ENCODE results near the gene NPFF. TPM values are rescaled to one million over a fixed set of nuclear protein-coding genes. Genes with fewer than 3 reads are reported as not detected.

The NPFF gene
- total and polyA plus RNA-seq, 8 donors = 0.65 to 1.1 (median 0.94) TPM; not detected in 3

- peaks cover 14 to 46% of the 10 kb centered on the region in 2 donors for H3K4me1 ChIP-seq
- H3K36me3 ChIP-seq = peaks cover 0 to 36% of the 10 kb centered on the region in 2 donors
- no peak for ATAC-seq
- TF ChIP-seq, protein P1, sequence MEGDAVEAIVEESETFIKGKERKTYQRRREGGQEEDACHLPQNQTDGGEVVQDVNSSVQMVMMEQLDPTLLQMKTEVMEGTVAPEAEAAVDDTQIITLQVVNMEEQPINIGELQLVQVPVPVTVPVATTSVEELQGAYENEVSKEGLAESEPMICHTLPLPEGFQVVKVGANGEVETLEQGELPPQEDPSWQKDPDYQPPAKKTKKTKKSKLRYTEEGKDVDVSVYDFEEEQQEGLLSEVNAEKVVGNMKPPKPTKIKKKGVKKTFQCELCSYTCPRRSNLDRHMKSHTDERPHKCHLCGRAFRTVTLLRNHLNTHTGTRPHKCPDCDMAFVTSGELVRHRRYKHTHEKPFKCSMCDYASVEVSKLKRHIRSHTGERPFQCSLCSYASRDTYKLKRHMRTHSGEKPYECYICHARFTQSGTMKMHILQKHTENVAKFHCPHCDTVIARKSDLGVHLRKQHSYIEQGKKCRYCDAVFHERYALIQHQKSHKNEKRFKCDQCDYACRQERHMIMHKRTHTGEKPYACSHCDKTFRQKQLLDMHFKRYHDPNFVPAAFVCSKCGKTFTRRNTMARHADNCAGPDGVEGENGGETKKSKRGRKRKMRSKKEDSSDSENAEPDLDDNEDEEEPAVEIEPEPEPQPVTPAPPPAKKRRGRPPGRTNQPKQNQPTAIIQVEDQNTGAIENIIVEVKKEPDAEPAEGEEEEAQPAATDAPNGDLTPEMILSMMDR (IDR thresholded peaks at IDR 0.05) = no peak
- peak overlapping the region in 1 of 2 donors; percentile 77 for H3K4me3 ChIP-seq
- peak overlapping the region; percentile 98 for H3K27ac ChIP-seq
- no peaks in the 10 kb centered on the region for H3K9me3 ChIP-seq
- DNase-seq = no peak
- intact Hi-C loops (cut with DNase I) = loop anchor here in 1 of 2 donors (10.0 kb wide), 1 partner anchor 178 kb away; the partner anchor contains the start of gene AAAS
- no peaks in the 10 kb centered on the region for H3K27me3 ChIP-seq
These were observed 5.0 kb downstream of the NPFF start for GRCh38 chr12:53502331-53502730.

- Histone ChIP-seq H3K9me3 (no peaks in the 10 kb centered on the region), H3K36me3 (peaks cover 0 to 30% of the 10 kb centered on the region in 2 donors), H3K27ac (peak overlapping the region; percentile 98), H3K4me1 (peaks cover 19 to 49% of the 10 kb centered on the region in 2 donors), H3K4me3 (peak overlapping the region; percentile 66 to 77), H3K27me3 (no peaks in the 10 kb centered on the region)
- ATAC-seq (no peak), DNase-seq (no peak)
- TF ChIP-seq, protein P1 (IDR thresholded peaks at IDR 0.05) = no peak
- intact Hi-C loops (cut with DNase I) = loop anchor here in 1 of 2 donors (10.0 kb wide), 1 partner anchor 177 kb away; the partner anchor contains the start of gene AAAS
These were observed 5.6 kb downstream of the NPFF start for GRCh38 chr12:53501615-53502181.

DNA sequence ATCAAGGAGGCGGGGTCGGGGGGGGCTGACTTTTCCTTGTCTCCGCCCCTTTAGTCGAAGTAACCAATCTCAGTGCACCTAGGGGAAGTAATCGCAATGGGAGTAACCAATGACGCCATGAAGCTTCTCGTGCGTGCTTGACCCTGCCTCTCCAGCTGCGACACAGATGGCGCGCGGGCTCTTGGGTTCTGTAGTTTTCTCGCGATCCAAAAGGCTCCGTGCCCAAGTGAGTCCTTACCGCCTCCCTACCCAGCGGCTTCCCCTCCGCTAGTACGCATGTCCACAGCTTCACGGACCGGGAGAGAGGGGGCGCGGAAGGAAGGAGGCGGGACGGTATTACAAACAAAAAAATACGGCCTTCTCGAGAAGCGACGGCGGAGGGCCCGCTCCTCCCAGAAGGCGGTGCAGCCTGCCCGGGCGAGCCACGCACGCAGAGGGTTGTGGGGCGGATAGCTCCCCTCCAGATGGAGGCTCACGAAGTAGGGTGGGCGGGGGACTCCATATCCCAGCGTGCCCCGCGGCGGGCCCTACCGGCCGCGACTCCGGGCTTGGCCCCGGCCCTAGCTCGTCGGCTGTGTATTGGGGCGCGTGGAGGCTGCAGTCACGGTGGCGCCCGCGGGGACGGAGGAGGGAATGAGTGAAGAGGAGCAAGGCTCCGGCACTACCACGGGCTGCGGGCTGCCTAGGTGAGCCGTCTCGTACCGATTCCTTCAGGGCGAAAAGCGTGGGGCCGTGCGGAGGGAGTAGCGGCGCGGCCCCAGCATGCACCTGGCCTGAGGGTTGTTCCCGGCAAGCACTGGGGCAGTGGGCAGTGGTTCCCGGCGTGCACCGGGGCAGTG, 6.3 kb downstream of the NPFF start, which contains the start of gene TARBP2:
TSS of gene TARBP2 (plus strand) at position 508 of the 839 bp plus-strand sequence. CDS start at position 634, 126 bp downstream.
- peak within 1 kb of the TSS; percentile 66 to 77 for H3K4me3 ChIP-seq
- no peaks in the 10 kb centered on the region for H3K27me3 ChIP-seq
- H3K9me3 ChIP-seq = no peaks in the 10 kb centered on the region
- H3K27ac ChIP-seq = peak within 1 kb of the TSS; percentile 98
- intact Hi-C loops (cut with DNase I) = loop anchor here in 1 of 2 donors (10.0 kb wide), 1 partner anchor 176 kb away; the partner anchor contains the start of gene AAAS
- TF ChIP-seq, protein P1 (IDR thresholded peaks at IDR 0.05) = no peak
- peak; percentile 96 to 99 (median 98) for DNase-seq
- H3K4me1 ChIP-seq = peaks cover 24 to 54% of the 10 kb centered on the region in 2 donors
- ATAC-seq = peak; percentile 83
- H3K36me3 ChIP-seq = peaks cover 0 to 23% of the 10 kb centered on the region in 2 donors

GRCh38 chr12:53500142-53500775, 7.0 kb downstream of the NPFF start:
- peaks cover 29 to 60% of the 10 kb centered on the region in 2 donors for H3K4me1 ChIP-seq
- peak in 3 of 4 donors; percentile 75 to 87 (median 77) for DNase-seq
- H3K27ac ChIP-seq = peak overlapping the region; percentile 98
- intact Hi-C loops (cut with DNase I) = loop anchor here in 1 of 2 donors (10.0 kb wide), 1 partner anchor 175 kb away; the partner anchor contains the start of gene AAAS
- ATAC-seq = peak; percentile 30
- TF ChIP-seq, protein P1 (IDR thresholded peaks at IDR 0.05) = no peak
- no peaks in the 10 kb centered on the region for H3K9me3 ChIP-seq
- H3K4me3 ChIP-seq = peak overlapping the region; percentile 66 to 77
- H3K36me3 ChIP-seq = peaks cover 0 to 15% of the 10 kb centered on the region in 2 donors
- no peaks in the 10 kb centered on the region for H3K27me3 ChIP-seq
